HepG2 (cell line): Measurements from ENCODE around the gene EPHA4. TPM values are rescaled to one million over a fixed set of nuclear protein-coding genes. Genes with fewer than 3 reads are reported as not detected.

ENCODE experiments used
- ATAC-seq: fragments of 200-7000 bp; cut with Tn5 transposase; 3 replicates; pipeline ENCODE4 v1.9.1; 2020; ENCODE audit warnings: mild to moderate bottlenecking, moderate library complexity
- BruUV-seq: library from RNA; stranded (reverse); fragments of 400-500 nt; replicated peaks from 2 replicates; lab custom pipeline; 2021; lab: Mats Ljungman, UMichigan
- CTCF ChIA-PET: fragments of 300-600 bp; formaldehyde crosslinking; extraction: SDS; loops from one replicate; lab custom pipeline; 2021; ENCODE audit warnings: low total read pairs, inconsistent platforms, low intra/inter-chr PET ratio; lab: Yijun Ruan, JAX
- POLR2A ChIA-PET: fragments of 350-600 bp; sonication (Branson Sonifier 250); formaldehyde crosslinking; loops from one replicate; lab custom pipeline; 2020; ENCODE audit warnings: antibody characterized with exemption, inconsistent platforms; lab: Yijun Ruan, JAX
- DNase-seq: peaks from one replicate; pipeline ENCODE4 v3.0.0-alpha.2; 2015; ENCODE audit warnings: low spot score
- FAIRE-seq: peaks from 3 replicates; lab custom pipeline; 2011; peaks lifted over from hg19 to GRCh38; lab: Jason Lieb, UNC
- H2AFZ ChIP-seq: one replicate; pipeline ENCODE4 v1.6.1; 2011; ENCODE audit warnings: low read length, inconsistent platforms
- H3K27ac ChIP-seq: fragments of 300-600 bp; 3 replicates; pipeline ENCODE4 v1.8.0; 2011; ENCODE audit warnings: mixed run types, mild to moderate bottlenecking, mixed read lengths, low read length, inconsistent platforms; ENCODE audit not compliant: insufficient read depth; ENCODE audit errors: extremely low read length
- H3K27me3 ChIP-seq, 2 experiments: fragments of 200-600 bp in 1 of 2; 2 replicates in 1 of 2; 3 replicates in 1 of 2; pipeline versions ENCODE4 v1.6.0 to v1.8.0; 2011; ENCODE audit warnings: low read length in 2 of 2, mild to moderate bottlenecking in 2 of 2, moderate library complexity in 2 of 2, inconsistent platforms in 1 of 2; ENCODE audit not compliant: insufficient read depth in 2 of 2, control insufficient read depth in 1 of 2
- H3K36me3 ChIP-seq, 2 experiments: fragments of 200-600 bp in 1 of 2; replicated peaks in 1 of 2; 2 replicates in 1 of 2; 3 replicates in 1 of 2; pipeline versions ENCODE4 v1.5.1 to v1.8.0; 2011; ENCODE audit warnings: low read length in 2 of 2, inconsistent platforms in 1 of 2; ENCODE audit not compliant: insufficient read depth in 2 of 2, control insufficient read depth in 1 of 2
- H3K4me1 ChIP-seq: 2 replicates; pipeline ENCODE4 v1.5.1; 2012; ENCODE audit warnings: low read length, inconsistent platforms; ENCODE audit not compliant: insufficient read depth
- H3K4me2 ChIP-seq: 2 replicates; pipeline ENCODE4 v1.6.0; 2011; ENCODE audit warnings: low read depth, low read length, inconsistent platforms
- H3K4me3 ChIP-seq, 3 experiments: fragments of 200-600 bp in 1 of 3; sonication (generic), shearing (Covaris generic) in 1 of 3; replicated peaks in 1 of 3; 2 replicates each; pipeline ENCODE4 v1.5.1; 2011 to 2016; ENCODE audit warnings: low read length in 3 of 3, inconsistent platforms in 2 of 3, low read depth in 2 of 3, mild to moderate bottlenecking in 2 of 3, control low read depth in 1 of 3, mixed read lengths in 1 of 3; ENCODE audit not compliant: insufficient read depth in 1 of 3
- H3K79me2 ChIP-seq: one replicate; pipeline ENCODE4 v1.6.1; 2011; ENCODE audit warnings: low read length, inconsistent platforms; ENCODE audit not compliant: insufficient read depth
- H3K9ac ChIP-seq: 2 replicates; pipeline ENCODE4 v1.6.0; 2011; ENCODE audit warnings: mild to moderate bottlenecking, low read depth, low read length, inconsistent platforms; ENCODE audit not compliant: insufficient read depth
- H3K9me3 ChIP-seq: 2 replicates; pipeline ENCODE4 v1.5.1; 2012; ENCODE audit warnings: mild to moderate bottlenecking, low read length
- H4K20me1 ChIP-seq: 2 replicates; pipeline ENCODE4 v1.6.0; 2011; ENCODE audit warnings: inconsistent platforms, mild to moderate bottlenecking, low read length, moderate library complexity; ENCODE audit not compliant: insufficient read depth
- FIP1L1 ChIP-seq: fragments of 200-400 bp; formaldehyde crosslinking; IDR thresholded peaks from 2 replicates; pipeline ENCODE4 v1.6.1; 2018; ENCODE audit warnings: low read depth, mild to moderate bottlenecking, low read length, moderate library complexity, borderline replicate concordance; ENCODE audit not compliant: insufficient read depth
- GFI1 ChIP-seq: sonication (generic); formaldehyde crosslinking; IDR thresholded peaks from 2 replicates; pipeline ENCODE4 v1.5.0; 2020; ENCODE audit warnings: missing genetic modification reagents, mild to moderate bottlenecking, borderline replicate concordance
- HNF1A ChIP-seq, 2 experiments: sonication (generic) in 1 of 2; formaldehyde crosslinking in 1 of 2; IDR thresholded peaks; 2 replicates each; pipeline versions ENCODE4 v1.4.0 to v1.6.1; 2016 to 2020; ENCODE audit warnings: borderline replicate concordance in 1 of 2, low read depth in 1 of 2, mild to moderate bottlenecking in 1 of 2, missing genetic modification reagents in 1 of 2
- HOMEZ ChIP-seq: IDR thresholded peaks from 2 replicates; pipeline ENCODE4 v1.6.1; 2016; ENCODE audit warnings: low read depth
- RBFOX2 ChIP-seq: fragments of 200-400 bp; formaldehyde crosslinking; IDR thresholded peaks from 2 replicates; pipeline ENCODE4 v1.6.1; 2017; ENCODE audit warnings: low read depth, mild to moderate bottlenecking, low read length
- ZFP41 ChIP-seq: sonication (generic); formaldehyde crosslinking; IDR thresholded peaks from 2 replicates; pipeline ENCODE4 v1.4.0; 2020; ENCODE audit warnings: mild to moderate bottlenecking, missing genetic modification reagents, borderline replicate concordance
- ZKSCAN8 ChIP-seq: IDR thresholded peaks from 2 replicates; pipeline ENCODE4 v1.6.1; 2016; ENCODE audit warnings: borderline replicate concordance, missing genetic modification reagents, missing compliant biosample characterization
- ZNF235 ChIP-seq: sonication (generic); formaldehyde crosslinking; IDR thresholded peaks from 2 replicates; pipeline ENCODE4 v1.8.1; 2023; ENCODE audit warnings: mild to moderate bottlenecking, missing genetic modification reagents, borderline replicate concordance
- ZNF33B ChIP-seq: sonication (generic); formaldehyde crosslinking; IDR thresholded peaks from 2 replicates; pipeline ENCODE4 v1.5.1; 2020; ENCODE audit warnings: mild to moderate bottlenecking, missing genetic modification reagents
- ZNF580 ChIP-seq: IDR thresholded peaks from 2 replicates; pipeline ENCODE4 v1.6.1; 2016; ENCODE audit warnings: low read depth, borderline replicate concordance
- ZNF784 ChIP-seq: sonication (generic); formaldehyde crosslinking; IDR thresholded peaks from 2 replicates; pipeline ENCODE4 v1.5.1; 2020; ENCODE audit warnings: missing genetic modification reagents, mild to moderate bottlenecking, borderline replicate concordance
- WGBS: methylation state at CpG from one replicate; pipeline ENCODE4 v1.1.6; 2017; ENCODE audit warnings: low lambda C conversion rate; 5-methylcytosine and 5-hydroxymethylcytosine counted together
- in situ Hi-C: cut with HindIII; loops from 2 replicates; pipeline ENCODE4 v1.10.0; 2017; ENCODE audit warnings: low pct_unique_long_range_greater_than_20kb; ENCODE audit not compliant: extremely low pct_ligation_motif_present
- intact Hi-C: fragments of 100-400 bp; cut with micrococcal nuclease; formaldehyde crosslinking; loops from one replicate; pipeline ENCODE4 v1.10.0; 2022; ENCODE audit not compliant: unreplicated experiment
- polyA plus RNA-seq, 8 experiments: library from polyadenylated mRNA; depleted of rRNA in 3 of 8; stranded (reverse) in 7 of 8; unstranded in 1 of 8; fragments of >200 nt; fragmentation: Illumina TruSeq in 4 of 8; extraction: Trizol in 4 of 8; gene quantifications; 2 replicates each; pipeline versions ENCODE4 v1.2.1 to v1.2.3, GENCODE V29; 2011 to 2016; ENCODE audit warnings: low read depth in 4 of 8, missing spikeins in 1 of 8, mixed read lengths in 1 of 8; ENCODE audit not compliant: insufficient read depth in 1 of 8
- total RNA-seq, 5 experiments: library from RNA; depleted of rRNA; stranded (reverse); fragments of >200 nt; fragmentation: Illumina TruSeq; extraction: Trizol; gene quantifications; 2 replicates each; pipeline ENCODE4 v1.2.3, GENCODE V29; 2016; ENCODE audit warnings: low read depth in 1 of 5
- TF ChIP-seq, protein P1 (sequence below): sonication (generic); formaldehyde crosslinking; IDR thresholded peaks from 2 replicates; pipeline ENCODE4 v1.8.0; 2022; ENCODE audit warnings: missing genetic modification reagents, mild to moderate bottlenecking, inconsistent platforms, borderline replicate concordance
- TF ChIP-seq, protein P2 (sequence below): sonication (generic); formaldehyde crosslinking; IDR thresholded peaks from 2 replicates; pipeline ENCODE4 v1.4.0; 2020; ENCODE audit warnings: mild to moderate bottlenecking, missing genetic modification reagents

Gene EPHA4
- total and polyA plus RNA-seq, 2 of the 13 experiments (the other 11 are each of a cell fraction or from before 2014, with no cell fraction given), result not detected

- H3K27me3 ChIP-seq, result no peaks in the 10 kb centered on the region
- no peak for FAIRE-seq
- no peaks in the 10 kb centered on the region for H3K9me3 ChIP-seq
- H3K4me3 ChIP-seq, result no peak overlapping the region
- BruUV-seq, result no TSS peak
- H3K79me2 ChIP-seq, result no peaks in the 10 kb centered on the region
- 35% methylated on average over 11 of the region's 11 CpGs for WGBS
- H3K4me1 ChIP-seq, result no peaks in the 10 kb centered on the region
- H3K9ac ChIP-seq, result no peak overlapping the region
- no peak for ATAC-seq
- intact Hi-C loops (no loop called here), in situ Hi-C loops (no loop called here)
- CTCF ChIA-PET, result no interaction called here
- no peak for DNase-seq
- no peak overlapping the region for H2AFZ ChIP-seq
- H3K36me3 ChIP-seq, result no peaks in the 10 kb centered on the region
- H4K20me1 ChIP-seq, result no peaks in the 10 kb centered on the region
- H3K27ac ChIP-seq, result no peak overlapping the region
- POLR2A ChIA-PET, result no interaction called here
- no peak overlapping the region for H3K4me2 ChIP-seq
- TF ChIP-seq HNF1A (IDR thresholded peaks at IDR 0.05; ENCODE audit: low read depth), result no peak
- TF ChIP-seq HNF1A (CRISPR knock-in tag; IDR thresholded peaks at IDR 0.05; ENCODE audit: borderline replicate concordance), result no peak
- TF ChIP-seq ZFP41, result no peak
- TF ChIP-seq, protein P1, sequence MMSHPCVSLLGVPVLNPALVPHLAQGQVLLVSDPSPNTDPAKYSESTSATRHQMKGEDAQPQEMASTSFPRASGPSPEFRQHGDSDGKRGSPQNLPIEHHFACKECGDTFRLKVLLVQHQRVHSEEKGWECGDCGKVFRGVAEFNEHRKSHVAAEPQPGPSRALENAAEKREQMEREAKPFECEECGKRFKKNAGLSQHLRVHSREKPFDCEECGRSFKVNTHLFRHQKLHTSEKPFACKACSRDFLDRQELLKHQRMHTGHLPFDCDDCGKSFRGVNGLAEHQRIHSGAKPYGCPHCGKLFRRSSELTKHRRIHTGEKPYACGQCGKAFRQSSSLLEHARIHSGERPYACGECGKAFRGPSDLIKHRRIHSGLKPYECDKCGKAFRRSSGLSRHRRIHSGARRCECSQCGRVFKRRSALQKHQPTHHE (CRISPR knock-in tag), result no peak
- no peak for TF ChIP-seq ZNF580 (CRISPR knock-in tag)
- TF ChIP-seq ZNF235 (CRISPR knock-in tag), result no peak
- TF ChIP-seq ZKSCAN8 (CRISPR knock-in tag), result no peak
- TF ChIP-seq ZNF784 (CRISPR knock-in tag), result no peak
- no peak for TF ChIP-seq GFI1 (CRISPR knock-in tag)
- TF ChIP-seq HOMEZ (CRISPR knock-in tag), result no peak
- no peak for TF ChIP-seq RBFOX2
- TF ChIP-seq, protein P2, sequence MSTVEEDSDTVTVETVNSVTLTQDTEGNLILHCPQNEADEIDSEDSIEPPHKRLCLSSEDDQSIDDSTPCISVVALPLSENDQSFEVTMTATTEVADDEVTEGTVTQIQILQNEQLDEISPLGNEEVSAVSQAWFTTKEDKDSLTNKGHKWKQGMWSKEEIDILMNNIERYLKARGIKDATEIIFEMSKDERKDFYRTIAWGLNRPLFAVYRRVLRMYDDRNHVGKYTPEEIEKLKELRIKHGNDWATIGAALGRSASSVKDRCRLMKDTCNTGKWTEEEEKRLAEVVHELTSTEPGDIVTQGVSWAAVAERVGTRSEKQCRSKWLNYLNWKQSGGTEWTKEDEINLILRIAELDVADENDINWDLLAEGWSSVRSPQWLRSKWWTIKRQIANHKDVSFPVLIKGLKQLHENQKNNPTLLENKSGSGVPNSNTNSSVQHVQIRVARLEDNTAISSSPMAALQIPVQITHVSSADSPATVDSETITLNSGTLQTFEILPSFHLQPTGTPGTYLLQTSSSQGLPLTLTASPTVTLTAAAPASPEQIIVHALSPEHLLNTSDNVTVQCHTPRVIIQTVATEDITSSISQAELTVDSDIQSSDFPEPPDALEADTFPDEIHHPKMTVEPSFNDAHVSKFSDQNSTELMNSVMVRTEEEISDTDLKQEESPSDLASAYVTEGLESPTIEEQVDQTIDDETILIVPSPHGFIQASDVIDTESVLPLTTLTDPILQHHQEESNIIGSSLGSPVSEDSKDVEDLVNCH (CRISPR knock-in tag), result no peak
- no peak for TF ChIP-seq ZNF33B (CRISPR knock-in tag)
- no peak for TF ChIP-seq FIP1L1
These were observed 106.3 kb downstream of the EPHA4 start for GRCh38 chr2:221465776-221466175.
